ENCODE results near the gene BEST4. TPM values are rescaled to one million over a fixed set of nuclear protein-coding genes. Genes with fewer than 3 reads are reported as not detected.

Gene BEST4
- total and polyA plus RNA-seq, 2 of the 13 experiments (the other 11 are each of a cell fraction or from before 2014, with no cell fraction given) = 0.77 to 1.4 TPM

GRCh38 chr1:44739307-44740178, 48.4 kb downstream of the BEST4 start, which contains the start of gene KIF2C (continued):
- peak; percentile 49; the same call in 1 of the 2 replicates for TF ChIP-seq MXD4 (CRISPR knock-in tag; IDR thresholded peaks at IDR 0.05)
- TF ChIP-seq ZNF598 (CRISPR knock-in tag; IDR thresholded peaks at IDR 0.05; ENCODE audit: borderline replicate concordance) = peak; percentile 95
- 0 out of 2 replicates have a peak, but pooled peaks have one; percentile 54 for TF ChIP-seq SNAPC5 (CRISPR knock-in tag; IDR thresholded peaks at IDR 0.05; ENCODE audit: borderline replicate concordance)
- peak; percentile 62 for TF ChIP-seq ELF3 (CRISPR knock-in tag; IDR thresholded peaks at IDR 0.05)
- TF ChIP-seq STAT6 (CRISPR knock-in tag; IDR thresholded peaks at IDR 0.05; ENCODE audit: borderline replicate concordance) = peak; percentile 86; the same call in 1 of the 2 replicates
- TF ChIP-seq KMT2B (CRISPR knock-in tag; IDR thresholded peaks at IDR 0.05) = 0 out of 2 replicates have a peak, but pooled peaks have one; percentile 79
- TF ChIP-seq E2F5 (CRISPR knock-in tag; conservative IDR thresholded peaks at IDR 0.05) = peak; percentile 96
- peak; percentile 78; the same call in 1 of the 2 replicates for TF ChIP-seq ZNF878 (CRISPR knock-in tag; IDR thresholded peaks at IDR 0.05)
- TF ChIP-seq ZNF883 (CRISPR knock-in tag; IDR thresholded peaks at IDR 0.05; ENCODE audit: not compliant biosample characterization) = peak; percentile 48
- TF ChIP-seq SMYD3 (CRISPR knock-in tag; IDR thresholded peaks at IDR 0.05) = peak; percentile 97
- peak; percentile 51; the same call in 1 of the 2 replicates for TF ChIP-seq FOXK1 (CRISPR knock-in tag; IDR thresholded peaks at IDR 0.05; ENCODE audit: borderline replicate concordance, low read depth)
- no peak for TF ChIP-seq ZNF33A (CRISPR knock-in tag; IDR thresholded peaks at IDR 0.05; ENCODE audit: borderline replicate concordance)
- 0 out of 2 replicates have a peak, but pooled peaks have one; percentile 50 for TF ChIP-seq ZBTB26 (CRISPR knock-in tag; IDR thresholded peaks at IDR 0.05; ENCODE audit: borderline replicate concordance)
- TF ChIP-seq NPAS2 (CRISPR knock-in tag; IDR thresholded peaks at IDR 0.05; ENCODE audit: borderline replicate concordance) = no peak
- TF ChIP-seq IRX3 (CRISPR knock-in tag; IDR thresholded peaks at IDR 0.05; ENCODE audit: borderline replicate concordance, low read depth) = peak; percentile 50; the same call in 1 of the 2 replicates
- TF ChIP-seq ZNF780A (CRISPR knock-in tag; IDR thresholded peaks at IDR 0.05) = peak; percentile 88; the same call in 1 of the 2 replicates
- TF ChIP-seq MIER2 (CRISPR knock-in tag; IDR thresholded peaks at IDR 0.05) = 0 out of 2 replicates have a peak, but pooled peaks have one; percentile 37
- peak; percentile 88; the same call in 1 of the 2 replicates for TF ChIP-seq SNAPC2 (CRISPR knock-in tag; IDR thresholded peaks at IDR 0.05)
- TF ChIP-seq RBFOX2 (IDR thresholded peaks at IDR 0.05; ENCODE audit: low read depth, low read length) = peak; percentile 81
- peak; percentile 74; the same call in 1 of the 2 replicates for TF ChIP-seq ZSCAN5A (CRISPR knock-in tag; IDR thresholded peaks at IDR 0.05; ENCODE audit: borderline replicate concordance)
- TF ChIP-seq HDAC2 (CRISPR knock-in tag; IDR thresholded peaks at IDR 0.05) = peak; percentile 46; the same call in 1 of the 2 replicates
- TF ChIP-seq ZNF788 (CRISPR knock-in tag; IDR thresholded peaks at IDR 0.05; ENCODE audit: borderline replicate concordance) = peak; percentile 65; the same call in 1 of the 2 replicates

All from HepG2 (cell line).